SK-N-SH (cell line): Measurements from ENCODE around the gene JMJD7. TPM values are rescaled to one million over a fixed set of nuclear protein-coding genes. Genes with fewer than 3 reads are reported as not detected.

Experiments
- CTCF ChIA-PET: fragments of 300-600, 350-600 bp; formaldehyde crosslinking; extraction: SDS; loops from one replicate; lab custom pipeline; 2021; lab: Yijun Ruan, JAX
- POLR2A ChIA-PET: fragments of 350-600 bp; sonication (Branson Sonifier 250); formaldehyde crosslinking; extraction: SDS; loops from one replicate; lab custom pipeline; 2020; ENCODE audit warnings: antibody characterized with exemption, inconsistent platforms; lab: Yijun Ruan, JAX
- DNase-seq: peaks from one replicate; pipeline ENCODE4 v3.0.0; 2012
- H2AFZ ChIP-seq: fragments of 200-600 bp; sonication (generic); 2 replicates; pipeline ENCODE4 v1.8.1; 2016; ENCODE audit warnings: antibody characterized with exemption, mild to moderate bottlenecking, low read depth
- H3F3A ChIP-seq: fragments of 200-600 bp; sonication (generic); replicated peaks from 2 replicates; pipeline ENCODE3; 2016; ENCODE audit warnings: antibody characterized with exemption, mild to moderate bottlenecking; ENCODE audit not compliant: insufficient read depth
- H3K27ac ChIP-seq, 2 experiments: fragments of 200-500 bp in 1 of 2; fragments of 200-600 bp in 1 of 2; sonication (Bioruptor generic) in 1 of 2; sonication (generic), shearing (Covaris generic) in 1 of 2; 2 replicates each; pipeline versions ENCODE4 v1.5.1 to v1.6.1; 2014 to 2016; ENCODE audit warnings: low read depth in 2 of 2, inconsistent platforms in 1 of 2, low read length in 1 of 2, mild to moderate bottlenecking in 1 of 2, mixed read lengths in 1 of 2
- H3K27me3 ChIP-seq: fragments of 200-600 bp; sonication (generic), shearing (Covaris generic); 2 replicates; pipeline ENCODE4 v1.6.1; 2016; ENCODE audit warnings: mixed run types; ENCODE audit not compliant: insufficient read depth
- H3K36me3 ChIP-seq, 2 experiments: fragments of 200-500 bp in 1 of 2; fragments of 200-600 bp in 1 of 2; sonication (Bioruptor generic) in 1 of 2; sonication (generic) in 1 of 2; replicated peaks in 1 of 2; 2 replicates each; pipeline versions ENCODE3 to v1.5.1; 2014 to 2016; ENCODE audit warnings: low read length in 1 of 2, mild to moderate bottlenecking in 1 of 2; ENCODE audit not compliant: insufficient read depth in 2 of 2, control insufficient read depth in 1 of 2
- H3K4me1 ChIP-seq, 2 experiments: fragments of 200-500 bp in 1 of 2; fragments of 200-600 bp in 1 of 2; sonication (Bioruptor generic) in 1 of 2; sonication (generic), shearing (Covaris generic) in 1 of 2; 2 replicates each; pipeline versions ENCODE4 v1.5.1 to v1.6.1; 2014 to 2016; ENCODE audit warnings: low read depth in 1 of 2, low read length in 1 of 2, mixed run types in 1 of 2; ENCODE audit not compliant: insufficient read depth in 2 of 2, control insufficient read depth in 1 of 2
- H3K4me2 ChIP-seq: fragments of 200-600 bp; sonication (generic), shearing (Covaris generic); 2 replicates; pipeline ENCODE4 v1.6.1; 2017; ENCODE audit warnings: mixed run types
- H3K4me3 ChIP-seq, 2 experiments: fragments of 200-500 bp in 1 of 2; fragments of 200-600 bp in 1 of 2; sonication (Bioruptor generic) in 1 of 2; sonication (generic), shearing (Covaris generic) in 1 of 2; 2 replicates each; pipeline versions ENCODE4 v1.5.1 to v1.8.1; 2014 to 2016; ENCODE audit warnings: low read depth in 2 of 2, inconsistent platforms in 1 of 2, low read length in 1 of 2, mild to moderate bottlenecking in 1 of 2, mixed read lengths in 1 of 2, moderate library complexity in 1 of 2
- H3K79me2 ChIP-seq: fragments of 200-600 bp; sonication (generic); 2 replicates; pipeline ENCODE4 v1.8.1; 2017; ENCODE audit warnings: mild to moderate bottlenecking; ENCODE audit not compliant: insufficient read depth
- H3K9ac ChIP-seq: fragments of 200-600 bp; sonication (generic); 2 replicates; pipeline ENCODE4 v1.6.1; 2017; ENCODE audit warnings: mixed run types
- H3K9me2 ChIP-seq: fragments of 200-600 bp; sonication (generic); 2 replicates; pipeline ENCODE4 v1.6.1; 2017; ENCODE audit warnings: mixed run types
- H3K9me3 ChIP-seq: fragments of 200-600 bp; sonication (generic); 2 replicates; pipeline ENCODE4 v1.6.1; 2017; ENCODE audit warnings: mixed run types, mild to moderate bottlenecking, moderate library complexity
- H4K20me1 ChIP-seq: fragments of 200-600 bp; sonication (generic); 2 replicates; pipeline ENCODE4 v1.6.1; 2017; ENCODE audit warnings: mild to moderate bottlenecking, mixed run types; ENCODE audit not compliant: insufficient read depth
- CHD2 ChIP-seq: fragments of 150-350 bp; IDR thresholded peaks from 2 replicates; pipeline ENCODE4 v1.6.1; 2018; ENCODE audit warnings: low read length; ENCODE audit not compliant: partially characterized antibody
- CTCF ChIP-seq: fragments of 200-600 bp; sonication (generic); IDR thresholded peaks from 2 replicates; pipeline ENCODE4 v1.6.1; 2017; ENCODE audit warnings: antibody characterized with exemption, mild to moderate bottlenecking, moderate library complexity
- ELF1 ChIP-seq: IDR thresholded peaks from 2 replicates; pipeline ENCODE4 v1.4.0; 2012
- EP300 ChIP-seq, 2 experiments: IDR thresholded peaks; 2 replicates each; pipeline versions ENCODE4 v1.4.0 to v1.6.1; 2012; ENCODE audit warnings: borderline replicate concordance in 1 of 2, low read depth in 1 of 2, low read length in 1 of 2
- FOSL2 ChIP-seq: IDR thresholded peaks from 2 replicates; pipeline ENCODE4 v1.4.0; 2012; ENCODE audit warnings: low read depth, mild to moderate bottlenecking, moderate library complexity, borderline replicate concordance
- GATA2 ChIP-seq: sonication (generic); formaldehyde crosslinking; IDR thresholded peaks from 2 replicates; pipeline ENCODE4 v1.5.0; 2020; ENCODE audit warnings: mild to moderate bottlenecking, missing genetic modification reagents
- REST ChIP-seq: IDR thresholded peaks from 2 replicates; pipeline ENCODE4 v1.6.1; 2012; ENCODE audit warnings: mild to moderate bottlenecking, low read depth, low read length, moderate library complexity
- RXRA ChIP-seq: IDR thresholded peaks from 2 replicates; pipeline ENCODE4 v1.4.0; 2012; ENCODE audit warnings: low read depth, mild to moderate bottlenecking, borderline replicate concordance
- TCF12 ChIP-seq: IDR thresholded peaks from 2 replicates; pipeline ENCODE4 v1.4.0; 2012
- TEAD4 ChIP-seq: IDR thresholded peaks from 2 replicates; pipeline ENCODE4 v1.4.0; 2012; ENCODE audit warnings: mild to moderate bottlenecking, borderline replicate concordance; ENCODE audit not compliant: insufficient read depth
- USF1 ChIP-seq: IDR thresholded peaks from 2 replicates; pipeline ENCODE4 v1.4.0; 2012; ENCODE audit warnings: low read depth, borderline replicate concordance
- ZBTB33 ChIP-seq: IDR thresholded peaks from 2 replicates; pipeline ENCODE4 v1.4.0; 2012; ENCODE audit warnings: low read depth, borderline replicate concordance
- WGBS: methylation state at CpG from one replicate; pipeline ENCODE4 v1.1.6; 2017; ENCODE audit warnings: low lambda C conversion rate; 5-methylcytosine and 5-hydroxymethylcytosine counted together
- polyA plus RNA-seq, 3 experiments: library from polyadenylated mRNA; depleted of rRNA; stranded (reverse); fragments of >200 nt; gene quantifications; 2 replicates each; pipeline ENCODE4 v1.2.3, GENCODE V29; 2012

JMJD7 gene
- polyA plus RNA-seq, 1 of the 3 experiments (the other 2 are of a cell fraction): 6.5 TPM

GRCh38 chr15:41884458-41884857 lies 56.6 kb downstream of the JMJD7 start:
- 91% methylated on average over 7 of the region's 7 CpGs for WGBS

More at GRCh38 chr15:41884458-41884857, 56.6 kb downstream of the JMJD7 start:
- Histone ChIP-seq H3K9ac (no peak overlapping the region), H3K27ac (no peak overlapping the region), H3F3A (no peaks in the 10 kb centered on the region), H2AFZ (no peak overlapping the region), H3K27me3 (no peaks in the 10 kb centered on the region), H4K20me1 (no peaks in the 10 kb centered on the region), H3K9me2 (no peaks in the 10 kb centered on the region), H3K9me3 (no peaks in the 10 kb centered on the region), H3K4me1 (peaks cover 0 to 2% of the 10 kb centered on the region in 2 experiments; a peak in 1 of 4 replicates), H3K36me3 (no peaks in the 10 kb centered on the region), H3K4me2 (no peak overlapping the region), H3K79me2 (no peaks in the 10 kb centered on the region), H3K4me3 (no peak overlapping the region)
- no peak for DNase-seq
- ChIA-PET CTCF (interaction anchor here (1.0 to 2.5 kb wide), 3 partner anchors 9 to 110 kb away, joined by 3 to 7 read pairs (median 6); partner anchors contain the start of gene MAPKBP1), POLR2A (no interaction called here)
- TF ChIP-seq ELF1 (no peak), CHD2 (no peak), TEAD4 (no peak), REST (no peak), USF1 (no peak), RXRA (no peak), GATA2 (CRISPR knock-in tag) (no peak), CTCF (no peak), TCF12 (no peak), EP300 (IDR thresholded peaks at IDR 0.05; ENCODE audit: borderline replicate concordance in 1 of 2, low read depth in 1 of 2, low read length in 1 of 2) (no peak), FOSL2 (no peak), ZBTB33 (no peak)
